NT2/D1 (cell line): ENCODE results near the gene GSE1.
A peak's percentile ranks its signal among the peaks of the same experiment; 100 is the strongest.

Experiments used
- DNase-seq: peaks from one replicate; pipeline ENCODE4 v3.0.0-alpha.2; 2011; ENCODE audit warnings: low read depth, low spot score
- H3K27me3 ChIP-seq: 2 replicates; pipeline ENCODE4 v1.6.0; 2011; ENCODE audit warnings: mild to moderate bottlenecking; ENCODE audit not compliant: insufficient read length, insufficient read depth
- H3K36me3 ChIP-seq: 2 replicates; pipeline ENCODE4 v1.6.1; 2011; ENCODE audit warnings: mild to moderate bottlenecking, low read length, mixed read lengths; ENCODE audit not compliant: insufficient read depth, insufficient read length
- H3K4me1 ChIP-seq: 2 replicates; pipeline ENCODE4 v1.5.1; 2011; ENCODE audit not compliant: insufficient read depth, insufficient read length
- H3K4me3 ChIP-seq: 2 replicates; pipeline ENCODE4 v1.5.1; 2011; ENCODE audit warnings: low read depth; ENCODE audit not compliant: insufficient read length
- H3K9ac ChIP-seq: 2 replicates; pipeline ENCODE4 v1.6.0; 2011; ENCODE audit warnings: low read depth; ENCODE audit not compliant: insufficient read length
- H3K9me3 ChIP-seq: 2 replicates; pipeline ENCODE4 v1.5.1; 2011; ENCODE audit warnings: mild to moderate bottlenecking, low read length; ENCODE audit not compliant: insufficient read depth
- SUZ12 ChIP-seq: IDR thresholded peaks from 2 replicates; pipeline ENCODE4 v1.6.1; 2011; ENCODE audit not compliant: insufficient read length, insufficient read depth; ENCODE audit errors: extremely low read depth
- YY1 ChIP-seq: IDR thresholded peaks from 2 replicates; pipeline ENCODE4 v1.6.1; 2011; ENCODE audit not compliant: insufficient read length, insufficient read depth
- ZNF274 ChIP-seq: IDR thresholded peaks from 2 replicates; pipeline ENCODE4 v1.6.1; 2011; ENCODE audit warnings: mild to moderate bottlenecking, low read depth, low read length

GSE1 gene

DNA sequence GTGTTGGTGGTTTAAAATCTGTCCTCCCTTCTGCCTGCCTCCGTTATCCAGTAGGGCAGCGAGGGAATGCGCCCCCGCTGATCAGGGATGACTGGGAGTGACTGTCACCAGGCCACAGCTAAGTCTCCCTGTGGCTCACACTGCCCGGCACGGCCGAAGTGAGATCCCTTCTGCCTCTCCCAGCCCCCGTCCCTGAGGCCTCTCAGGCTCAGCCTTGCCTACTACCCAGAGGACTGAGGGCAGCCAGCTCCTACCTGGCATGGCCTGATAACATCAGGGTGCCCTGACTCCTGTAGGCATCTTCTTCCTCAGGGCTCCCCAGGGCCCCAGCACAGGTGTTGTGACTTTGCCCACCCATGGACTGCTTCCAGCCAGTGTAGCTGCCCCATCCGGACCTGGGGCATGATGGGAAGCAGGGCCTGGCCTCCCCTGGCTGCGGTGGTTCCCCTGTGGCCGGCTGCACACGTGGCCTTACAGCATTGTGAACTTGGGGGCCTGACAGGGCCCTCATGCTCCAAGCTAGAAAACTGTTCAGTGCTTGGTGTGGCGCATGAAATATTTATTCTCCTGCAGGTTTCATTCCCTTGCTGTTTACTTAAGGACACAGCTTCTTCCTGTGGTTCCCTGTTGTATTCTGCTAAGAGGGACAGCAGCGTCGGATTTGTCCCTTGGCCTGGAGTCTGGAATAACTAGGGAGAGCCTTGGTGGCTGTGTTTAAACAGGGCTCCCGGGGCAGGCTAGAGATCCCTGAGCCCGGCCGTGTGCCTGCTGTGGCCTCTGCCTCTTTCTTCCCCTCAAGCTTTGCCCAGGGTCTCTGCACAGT lies 45.6 kb downstream of the GSE1 start:
- no peaks in the 10 kb centered on the region for H3K27me3 ChIP-seq
- H3K36me3 ChIP-seq = peaks cover 95% of the 10 kb centered on the region
- H3K9ac ChIP-seq = no peak overlapping the region
- H3K9me3 ChIP-seq = peaks cover under 1% of the 10 kb centered on the region; the same call in 1 of the 2 replicates
- TF ChIP-seq SUZ12 = no peak
- no peak for TF ChIP-seq YY1
- no peak for TF ChIP-seq ZNF274
- peaks cover 25% of the 10 kb centered on the region for H3K4me1 ChIP-seq
- no peak overlapping the region for H3K4me3 ChIP-seq
- no peak for DNase-seq

DNA sequence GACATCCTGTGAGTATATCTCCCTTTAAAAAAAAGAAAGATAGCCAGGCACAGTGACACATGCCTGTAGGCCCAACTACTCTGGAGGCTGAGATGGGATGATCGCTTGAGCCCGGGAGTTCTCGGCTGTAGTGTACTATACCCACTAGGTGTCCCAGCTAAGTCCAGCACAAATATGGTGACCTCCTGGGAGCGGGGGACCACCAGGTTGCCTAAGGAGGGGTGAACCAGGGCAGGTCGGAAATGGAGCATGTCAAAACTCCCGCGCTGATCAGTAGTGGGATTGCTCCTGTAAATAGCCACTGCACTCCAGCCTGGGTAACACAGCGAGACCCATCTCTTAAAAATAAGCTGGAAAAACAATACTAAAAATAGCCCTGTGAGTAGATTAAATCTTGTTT lies 46.2 kb downstream of the GSE1 start:
- Histone ChIP-seq H3K4me1 (peaks cover 25% of the 10 kb centered on the region), H3K27me3 (no peaks in the 10 kb centered on the region), H3K4me3 (no peak overlapping the region), H3K9ac (no peak overlapping the region), H3K36me3 (peaks cover 95% of the 10 kb centered on the region), H3K9me3 (no peaks in the 10 kb centered on the region)
- TF ChIP-seq ZNF274 (no peak), SUZ12 (no peak), YY1 (no peak)
- no peak for DNase-seq

DNA sequence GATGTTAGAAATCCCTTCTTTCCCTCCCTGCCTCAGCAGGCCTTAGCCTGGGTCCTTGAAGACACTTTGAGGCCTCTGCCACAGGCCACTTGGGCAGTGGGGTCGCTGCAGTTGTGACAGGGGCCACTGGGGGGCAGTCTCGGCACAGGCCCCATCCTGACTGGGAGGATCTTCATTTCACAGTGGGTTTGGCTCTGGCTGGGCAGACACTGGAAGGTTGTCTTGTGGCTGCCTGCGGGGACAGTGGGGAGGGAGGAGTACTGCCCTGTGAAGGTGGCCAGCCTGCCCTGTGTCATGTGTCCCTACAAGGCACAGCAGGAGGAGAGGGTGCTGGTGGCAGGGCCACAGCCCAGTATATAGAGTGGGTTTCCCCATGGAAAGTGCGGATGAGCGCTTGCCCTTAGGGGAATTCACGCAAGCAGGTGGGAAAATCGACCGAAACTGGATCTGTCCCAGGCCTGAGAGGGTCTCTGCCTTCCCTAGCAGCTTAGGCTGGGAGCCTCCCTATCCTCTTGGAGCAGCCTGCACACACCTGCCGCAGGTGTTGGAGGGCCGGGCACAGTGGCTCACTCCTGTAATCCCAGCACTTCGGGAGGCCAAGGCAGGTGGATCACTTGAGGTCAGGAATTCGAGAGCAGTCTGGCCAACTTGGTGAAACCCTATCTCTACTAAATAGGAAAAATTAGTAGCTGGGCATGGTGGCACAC lies 46.8 kb downstream of the GSE1 start:
- peak; percentile 57 for DNase-seq
- peaks cover 95% of the 10 kb centered on the region for H3K36me3 ChIP-seq

DNA sequence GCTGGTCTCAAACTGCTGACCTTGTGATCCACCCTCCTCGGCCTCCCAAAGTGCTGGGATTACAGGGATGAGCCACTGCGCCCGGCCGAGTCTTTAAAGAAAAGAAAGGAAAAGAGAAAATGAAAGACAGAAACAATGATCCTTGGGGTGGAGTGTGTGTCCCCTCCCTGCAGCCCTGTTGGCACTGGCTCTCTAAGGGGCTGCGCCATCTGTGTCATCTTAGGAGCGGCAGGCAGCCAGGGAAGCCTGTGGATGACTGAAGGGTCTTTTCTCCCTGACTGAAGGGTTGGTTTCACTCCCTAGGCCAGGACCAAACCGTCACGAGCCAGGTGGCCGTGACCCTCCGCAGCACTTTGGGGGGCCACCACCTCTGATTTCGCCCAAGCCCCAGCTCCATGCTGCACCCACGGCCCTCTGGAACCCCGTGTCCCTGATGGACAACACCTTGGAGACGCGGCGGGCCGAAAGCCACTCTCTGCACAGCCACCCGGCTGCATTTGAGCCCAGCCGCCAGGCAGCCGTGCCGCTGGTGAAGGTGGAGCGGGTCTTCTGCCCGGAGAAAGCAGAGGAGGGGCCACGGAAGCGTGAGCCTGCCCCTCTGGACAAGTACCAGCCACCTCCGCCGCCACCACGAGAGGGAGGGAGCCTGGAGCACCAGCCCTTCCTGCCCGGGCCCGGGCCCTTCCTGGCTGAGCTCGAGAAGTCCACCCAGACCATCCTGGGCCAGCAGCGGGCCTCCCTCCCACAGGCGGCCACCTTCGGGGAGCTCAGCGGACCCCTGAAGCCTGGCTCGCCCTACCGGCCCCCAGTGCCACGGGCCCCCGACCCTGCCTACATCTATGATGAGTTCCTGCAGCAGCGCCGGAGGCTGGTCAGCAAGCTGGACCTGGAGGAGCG lies 48.0 kb downstream of the GSE1 start:
- H3K9me3 ChIP-seq = no peaks in the 10 kb centered on the region
- H3K4me1 ChIP-seq = peaks cover 25% of the 10 kb centered on the region
- H3K9ac ChIP-seq = peak overlapping the region; percentile 17
- no peaks in the 10 kb centered on the region for H3K27me3 ChIP-seq
- DNase-seq = no peak
- H3K36me3 ChIP-seq = peaks cover 95% of the 10 kb centered on the region
- H3K4me3 ChIP-seq = no peak overlapping the region
- TF ChIP-seq YY1 (no peak), ZNF274 (no peak), SUZ12 (no peak)

More for the DNA sequence above, 46.8 kb downstream of the GSE1 start:
- TF ChIP-seq ZNF274 (no peak), YY1 (no peak), SUZ12 (no peak)
- Histone ChIP-seq H3K27me3 (no peaks in the 10 kb centered on the region), H3K4me1 (peaks cover 25% of the 10 kb centered on the region), H3K4me3 (no peak overlapping the region), H3K9me3 (no peaks in the 10 kb centered on the region), H3K9ac (no peak overlapping the region)

DNA sequence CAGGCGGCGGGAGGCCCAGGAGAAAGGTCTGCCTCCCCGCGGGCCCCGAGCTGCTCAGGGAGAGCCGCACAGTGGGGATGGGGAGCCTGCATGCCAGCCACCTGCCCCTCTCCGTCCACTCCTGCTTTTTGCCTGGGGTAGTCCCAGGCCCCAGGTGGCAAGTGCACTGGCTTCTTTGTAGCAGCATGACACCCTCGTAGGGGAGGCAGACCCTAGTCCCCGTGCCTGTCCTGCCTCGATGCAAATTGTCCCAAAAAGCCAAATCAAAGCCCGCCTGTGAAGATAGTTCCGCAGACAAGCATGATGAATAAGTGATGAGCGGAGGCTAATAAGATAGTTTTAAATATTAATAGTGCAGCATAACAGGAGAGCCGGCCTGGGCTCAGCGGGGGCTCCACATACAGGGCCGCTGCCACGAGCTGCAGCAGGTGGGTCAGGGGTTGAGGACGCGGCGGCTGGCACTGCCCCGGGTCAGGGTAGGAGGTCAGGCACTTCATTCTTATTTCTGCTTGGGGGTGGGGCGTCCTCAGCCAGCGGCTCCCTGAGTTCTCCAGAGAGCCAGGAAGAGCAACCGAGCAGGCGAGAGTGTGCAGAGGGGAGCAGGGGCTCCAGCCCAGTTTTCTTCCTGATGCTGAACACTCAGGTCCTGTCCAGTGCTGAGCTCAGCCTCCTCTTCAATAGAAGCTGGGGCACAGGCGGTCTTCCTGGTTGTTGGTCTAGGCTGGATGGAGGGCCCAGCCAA lies 48.8 kb downstream of the GSE1 start:
- Histone ChIP-seq H3K9ac (peak overlapping the region; percentile 13), H3K36me3 (peaks cover 95% of the 10 kb centered on the region), H3K4me3 (no peak overlapping the region), H3K27me3 (no peaks in the 10 kb centered on the region), H3K9me3 (no peaks in the 10 kb centered on the region), H3K4me1 (peaks cover 25% of the 10 kb centered on the region)
- peak; percentile 8 for DNase-seq
- TF ChIP-seq ZNF274 = no peak
- no peak for TF ChIP-seq SUZ12
- no peak for TF ChIP-seq YY1

DNA sequence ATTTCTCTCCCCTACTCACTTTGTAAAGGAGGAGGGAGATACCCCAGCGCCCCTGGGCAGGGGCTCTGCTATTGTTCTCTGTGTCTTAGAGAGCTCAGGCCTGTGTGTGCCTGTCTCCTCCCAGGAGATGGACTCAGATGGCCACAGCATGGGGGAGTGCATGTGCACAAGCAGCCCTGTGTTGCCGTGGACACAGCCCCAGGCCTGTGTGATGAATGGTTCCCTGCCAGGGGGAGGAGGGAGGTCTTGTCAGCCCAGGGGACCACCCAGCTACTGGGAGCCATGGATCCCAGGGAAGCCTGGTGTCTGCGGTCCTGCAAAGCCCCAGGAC lies 49.3 kb downstream of the GSE1 start:
- no peaks in the 10 kb centered on the region for H3K27me3 ChIP-seq
- no peak overlapping the region for H3K4me3 ChIP-seq
- H3K36me3 ChIP-seq = peaks cover 95% of the 10 kb centered on the region
- H3K9me3 ChIP-seq = no peaks in the 10 kb centered on the region
- H3K9ac ChIP-seq = peak overlapping the region; percentile 13
- peak; percentile 46 for DNase-seq
- TF ChIP-seq ZNF274 (no peak), SUZ12 (no peak), YY1 (no peak)
- H3K4me1 ChIP-seq = peaks cover 25% of the 10 kb centered on the region
